H1 (cell line): ENCODE data around the gene DCLRE1B. TPM values are rescaled to one million over a fixed set of nuclear protein-coding genes. Genes with fewer than 3 reads are reported as not detected.

Experiments
- CTCF ChIA-PET: fragments of 300-600 bp; sonication (Branson Sonifier 250); formaldehyde crosslinking; loops from one replicate; lab custom pipeline; 2021; ENCODE audit not compliant: partially characterized antibody; lab: Charles Lee
- POLR2A ChIA-PET: fragments of 300-600 bp; sonication (Branson Sonifier 250); formaldehyde crosslinking; loops from one replicate; lab custom pipeline; 2021; ENCODE audit warnings: inconsistent platforms; ENCODE audit not compliant: partially characterized antibody; lab: Charles Lee
- DNase-seq, 2 experiments: peaks; one replicate each; pipeline versions ENCODE4 v3.0.0 to v3.0.0-alpha.2; 2010 to 2022; ENCODE audit warnings: low spot score in 2 of 2, low read depth in 1 of 2, mixed read lengths in 1 of 2
- FAIRE-seq: peaks from 2 replicates; lab custom pipeline; 2011; peaks lifted over from hg19 to GRCh38; lab: Jason Lieb, UNC
- H2AFZ ChIP-seq: 2 replicates; pipeline ENCODE4 v1.8.1; 2012; ENCODE audit warnings: low read length, inconsistent platforms
- H2AK5ac ChIP-seq: 2 replicates; pipeline ENCODE4 v1.6.1; 2013; ENCODE audit warnings: low read depth, low read length
- H2BK120ac ChIP-seq: replicated peaks from 2 replicates; pipeline ENCODE3; 2013; ENCODE audit warnings: low read depth, low read length, inconsistent platforms
- H2BK12ac ChIP-seq: 2 replicates; pipeline ENCODE4 v1.6.1; 2013; ENCODE audit warnings: low read depth, low read length
- H2BK15ac ChIP-seq: 2 replicates; pipeline ENCODE4 v1.6.1; 2013; ENCODE audit warnings: low read length
- H2BK20ac ChIP-seq: 2 replicates; pipeline ENCODE4 v1.6.1; 2013; ENCODE audit warnings: low read length
- H2BK5ac ChIP-seq: 2 replicates; pipeline ENCODE4 v1.6.1; 2013; ENCODE audit warnings: low read depth, low read length
- H3K14ac ChIP-seq: 2 replicates; pipeline ENCODE4 v1.6.1; 2013; ENCODE audit warnings: inconsistent platforms; ENCODE audit not compliant: insufficient read length
- H3K18ac ChIP-seq: 2 replicates; pipeline ENCODE4 v1.6.1; 2013; ENCODE audit warnings: low read length; ENCODE audit errors: extremely low read depth
- H3K23ac ChIP-seq: 2 replicates; pipeline ENCODE4 v1.6.1; 2013; ENCODE audit warnings: inconsistent platforms; ENCODE audit not compliant: insufficient read length
- H3K23me2 ChIP-seq: 2 replicates; pipeline ENCODE4 v1.6.1; 2013; ENCODE audit warnings: low read depth, low read length
- H3K27ac ChIP-seq: 2 replicates; pipeline ENCODE4 v1.6.1; 2011; ENCODE audit warnings: low read depth, low read length, inconsistent platforms
- H3K27me3 ChIP-seq, 4 experiments: replicated peaks in 1 of 4; 1 replicate in 1 of 4; 2 replicates in 3 of 4; pipeline versions ENCODE4 v1.6.1 to v1.8.1; 2011 to 2013; ENCODE audit warnings: low read length in 3 of 4, mild to moderate bottlenecking in 3 of 4, inconsistent platforms in 2 of 4, mixed read lengths in 2 of 4, moderate library complexity in 1 of 4; ENCODE audit not compliant: control insufficient read depth in 3 of 4, insufficient read depth in 3 of 4; ENCODE audit errors: extremely low read depth in 1 of 4
- H3K36me3 ChIP-seq, 4 experiments: 2 replicates each; pipeline versions ENCODE4 v1.6.1 to v1.8.1; 2011 to 2013; ENCODE audit warnings: mild to moderate bottlenecking in 4 of 4, low read length in 3 of 4, moderate library complexity in 2 of 4, control low read depth in 1 of 4, inconsistent platforms in 1 of 4; ENCODE audit not compliant: insufficient read depth in 4 of 4, control insufficient read depth in 2 of 4
- H3K4ac ChIP-seq: replicated peaks from 2 replicates; pipeline ENCODE3; 2013; ENCODE audit warnings: low read length, low read depth, mixed read lengths, inconsistent platforms; ENCODE audit not compliant: insufficient read length
- H3K4me1 ChIP-seq, 4 experiments: replicated peaks in 1 of 4; 1 replicate in 1 of 4; 2 replicates in 3 of 4; pipeline versions ENCODE4 v1.6.1 to v1.8.1; 2011 to 2013; ENCODE audit warnings: low read length in 3 of 4, inconsistent platforms in 2 of 4, mixed read lengths in 1 of 4; ENCODE audit not compliant: insufficient read depth in 4 of 4, control insufficient read depth in 3 of 4
- H3K4me2 ChIP-seq, 2 experiments: 2 replicates each; pipeline versions ENCODE4 v1.6.1 to v1.8.1; 2011 to 2013; ENCODE audit warnings: low read depth in 2 of 2, low read length in 2 of 2, control low read depth in 1 of 2, inconsistent platforms in 1 of 2, mild to moderate bottlenecking in 1 of 2; ENCODE audit not compliant: insufficient read depth in 1 of 2
- H3K4me3 ChIP-seq, 4 experiments: fragments of 200-600, 300-600 bp in 1 of 4; sonication (generic), shearing (Covaris generic), sonication (Bioruptor Twin) in 1 of 4; 2 replicates each; pipeline versions ENCODE4 v1.5.1 to v1.8.1; 2011 to 2016; ENCODE audit warnings: low read length in 4 of 4, low read depth in 3 of 4, control low read depth in 2 of 4, inconsistent platforms in 2 of 4, mild to moderate bottlenecking in 2 of 4, mixed read lengths in 1 of 4, moderate library complexity in 1 of 4; ENCODE audit not compliant: insufficient read depth in 2 of 4; ENCODE audit errors: extremely low read depth in 1 of 4
- H3K56ac ChIP-seq: replicated peaks from 2 replicates; pipeline ENCODE3; 2013; ENCODE audit warnings: low read depth, mild to moderate bottlenecking, mixed read lengths, low read length, inconsistent platforms; ENCODE audit not compliant: insufficient read length
- H3K79me1 ChIP-seq: 2 replicates; pipeline ENCODE4 v1.6.1; 2013; ENCODE audit warnings: low read depth, low read length, control low read depth
- H3K79me2 ChIP-seq, 2 experiments: 2 replicates each; pipeline versions ENCODE4 v1.6.1 to v1.8.1; 2012 to 2013; ENCODE audit warnings: low read length in 2 of 2, mild to moderate bottlenecking in 2 of 2, inconsistent platforms in 1 of 2; ENCODE audit not compliant: insufficient read depth in 2 of 2, control insufficient read depth in 1 of 2
- H3K9ac ChIP-seq, 4 experiments: replicated peaks in 1 of 4; 1 replicate in 1 of 4; 2 replicates in 3 of 4; pipeline versions ENCODE4 v1.6.1 to v1.8.1; 2011 to 2013; ENCODE audit warnings: low read depth in 3 of 4, low read length in 3 of 4, control low read depth in 2 of 4, mild to moderate bottlenecking in 2 of 4, moderate library complexity in 2 of 4, inconsistent platforms in 1 of 4; ENCODE audit errors: extremely low read depth in 1 of 4
- H3K9me3 ChIP-seq, 2 experiments: 2 replicates each; pipeline versions ENCODE4 v1.6.1 to v1.8.1; 2012 to 2013; ENCODE audit warnings: mild to moderate bottlenecking in 2 of 2, moderate library complexity in 2 of 2, control low read depth in 1 of 2, inconsistent platforms in 1 of 2, low read depth in 1 of 2, low read length in 1 of 2, mixed read lengths in 1 of 2; ENCODE audit not compliant: insufficient read depth in 2 of 2
- H4K20me1 ChIP-seq, 2 experiments: replicated peaks in 1 of 2; 2 replicates each; pipeline versions ENCODE3 to v1.8.1; 2011 to 2013; ENCODE audit warnings: inconsistent platforms in 2 of 2, low read length in 2 of 2, mild to moderate bottlenecking in 1 of 2; ENCODE audit not compliant: insufficient read depth in 2 of 2, control insufficient read depth in 1 of 2
- H4K5ac ChIP-seq: 2 replicates; pipeline ENCODE4 v1.6.1; 2013; ENCODE audit warnings: low read length, low read depth, mixed read lengths, inconsistent platforms; ENCODE audit not compliant: insufficient read length
- H4K8ac ChIP-seq: 2 replicates; pipeline ENCODE4 v1.8.0; 2013; ENCODE audit warnings: mild to moderate bottlenecking, moderate library complexity, low read length, inconsistent platforms; ENCODE audit not compliant: insufficient read depth; ENCODE audit errors: extremely low read depth
- H4K91ac ChIP-seq: replicated peaks from 2 replicates; pipeline ENCODE3; 2013; ENCODE audit warnings: low read length, mixed read lengths, inconsistent platforms; ENCODE audit not compliant: insufficient read length
- ASH2L ChIP-seq: fragments of 200-600, 300-600 bp; sonication (generic); IDR thresholded peaks from one replicate; pipeline ENCODE4 v1.7.1; 2017; ENCODE audit warnings: low read length
- ATF3 ChIP-seq: IDR thresholded peaks from 2 replicates; pipeline ENCODE4 v1.6.1; 2011; ENCODE audit warnings: low read depth, mild to moderate bottlenecking, low read length; ENCODE audit not compliant: insufficient read depth
- BRCA1 ChIP-seq: IDR thresholded peaks from 2 replicates; pipeline ENCODE4 v1.6.1; 2012; ENCODE audit warnings: low read depth, low read length, improper control_type of control experiment
- CEBPB ChIP-seq: IDR thresholded peaks from 2 replicates; pipeline ENCODE4 v1.6.1; 2012; ENCODE audit warnings: low read depth, low read length
- CTCF ChIP-seq, 3 experiments: IDR thresholded peaks; 1 replicate in 2 of 3; 2 replicates in 1 of 3; pipeline versions ENCODE4 v1.5.1 to v1.6.1; 2011; ENCODE audit warnings: low read length in 3 of 3, mild to moderate bottlenecking in 3 of 3, inconsistent platforms in 2 of 3, low read depth in 1 of 3, moderate library complexity in 1 of 3; ENCODE audit not compliant: insufficient read depth in 1 of 3; ENCODE audit errors: control extremely low read depth in 1 of 3
- KDM1A ChIP-seq: fragments of 200-600, 300-600 bp; sonication (generic); IDR thresholded peaks from 2 replicates; pipeline ENCODE4 v1.7.1; 2016; ENCODE audit warnings: mild to moderate bottlenecking, low read length, borderline replicate concordance
- KDM5A ChIP-seq: fragments of 200-600 bp; IDR thresholded peaks from 2 replicates; pipeline ENCODE4 v1.7.1; 2012; ENCODE audit warnings: mild to moderate bottlenecking, low read length, inconsistent platforms, mixed read lengths
- POLR2A ChIP-seq, 2 experiments: IDR thresholded peaks; 1 replicate in 1 of 2; 2 replicates in 1 of 2; pipeline ENCODE4 v1.6.1; 2011; ENCODE audit warnings: low read depth in 2 of 2, low read length in 2 of 2, mild to moderate bottlenecking in 2 of 2; ENCODE audit errors: control extremely low read depth in 1 of 2
- RXRA ChIP-seq: IDR thresholded peaks from 2 replicates; pipeline ENCODE4 v1.6.1; 2011; ENCODE audit warnings: low read depth, mild to moderate bottlenecking, low read length, moderate library complexity; ENCODE audit not compliant: insufficient read depth
- SAP30 ChIP-seq: fragments of 300-600 bp; sonication (generic); IDR thresholded peaks from 2 replicates; pipeline ENCODE4 v1.7.1; 2012; ENCODE audit warnings: low read length, moderate library complexity, mild to moderate bottlenecking, inconsistent platforms; ENCODE audit not compliant: insufficient read depth, insufficient replicate concordance
- SUZ12 ChIP-seq: fragments of 200-600 bp; sonication (generic); IDR thresholded peaks from 2 replicates; pipeline ENCODE4 v1.6.1; 2012; ENCODE audit warnings: mild to moderate bottlenecking, inconsistent platforms, low read length, moderate library complexity, mixed read lengths
- WGBS, 2 experiments: shearing (Covaris generic) in 1 of 2; methylation state at CpG; one replicate each; pipeline versions ENCODE4 v1.1.6 to v1.1.7; 2013 to 2015; ENCODE audit warnings: low lambda C conversion rate in 2 of 2, mixed read lengths in 2 of 2, inconsistent platforms in 1 of 2, low coverage in 1 of 2, missing lambda C conversion rate in 1 of 2; ENCODE audit not compliant: insufficient replicate concordance in 2 of 2, insufficient coverage in 1 of 2, insufficient read length in 1 of 2; ENCODE audit errors: extremely low coverage in 1 of 2, missing lambda C conversion rate in 1 of 2; 5-methylcytosine and 5-hydroxymethylcytosine counted together
- polyA plus RNA-seq, 7 experiments: library from polyadenylated mRNA; depleted of rRNA in 3 of 7; stranded (reverse) in 5 of 7; unstranded in 2 of 7; fragments of >200 nt in 5 of 7; fragments of 200-250 nt in 2 of 7; gene quantifications; 1 replicate in 5 of 7; 2 replicates in 1 of 7; 4 replicates in 1 of 7; pipeline versions ENCODE4 v1.2.1 to v1.2.3, GENCODE V29; 2011 to 2013; ENCODE audit warnings: missing spikeins in 2 of 7, mixed read lengths in 2 of 7
- total RNA-seq: library from RNA; stranded (reverse); fragmentation: NEBNext Ultra II Directional; extraction: Animal tissue kit (Norgen Biotek cat#: 25700); gene quantifications from 2 replicates; pipeline ENCODE4 v1.2.1, GENCODE V29; 2021

Gene DCLRE1B
- total and polyA plus RNA-seq, 2 of the 8 experiments (the other 6 are each of a cell fraction or from before 2014, with no cell fraction given): 5.5 to 11.0 TPM

- H2BK20ac ChIP-seq: no peak overlapping the region
- H3K79me1 ChIP-seq: no peaks in the 10 kb centered on the region
- H4K20me1 ChIP-seq: no peaks in the 10 kb centered on the region
- H3K79me2 ChIP-seq: no peaks in the 10 kb centered on the region
- no peak overlapping the region for H4K91ac ChIP-seq
- no peak overlapping the region for H3K18ac ChIP-seq
- no peak overlapping the region for H3K9ac ChIP-seq
- H2AK5ac ChIP-seq: no peak overlapping the region
- no peak overlapping the region for H2BK5ac ChIP-seq
- H2BK15ac ChIP-seq: no peak overlapping the region
- H3K4me1 ChIP-seq: no peaks in the 10 kb centered on the region
- H3K4ac ChIP-seq: no peak overlapping the region
- ChIA-PET POLR2A (no interaction called here), CTCF (interaction anchor here (0.6 kb wide), 1 partner anchor 99 kb away, joined by 4 read pairs; no protein-coding TSS in a partner anchor)
- no peak overlapping the region for H4K5ac ChIP-seq
- H2BK12ac ChIP-seq: no peak overlapping the region
- no peak overlapping the region for H3K27ac ChIP-seq
- H3K4me2 ChIP-seq: no peak overlapping the region
- no peak for DNase-seq
- H2BK120ac ChIP-seq: no peak overlapping the region
- H3K23me2 ChIP-seq: no peaks in the 10 kb centered on the region
- H3K23ac ChIP-seq: no peak overlapping the region
- no peak overlapping the region for H3K14ac ChIP-seq
- H4K8ac ChIP-seq: no peak overlapping the region
- TF ChIP-seq KDM1A (no peak), ATF3 (no peak), SUZ12 (no peak), KDM5A (no peak), ASH2L (no peak), RXRA (no peak), CTCF (IDR thresholded peaks at IDR 0.05; ENCODE audit: control extremely low read depth in 1 of 3, insufficient read depth in 1 of 3, low read depth in 1 of 3, low read length in 3 of 3) (no peak), CEBPB (no peak), POLR2A (IDR thresholded peaks at IDR 0.05; ENCODE audit: control extremely low read depth in 1 of 2, low read depth in 2 of 2, low read length in 2 of 2) (no peak), BRCA1 (no peak), SAP30 (no peak)
- FAIRE-seq: no peak
- no peak overlapping the region for H3K56ac ChIP-seq
- H3K36me3 ChIP-seq: no peaks in the 10 kb centered on the region
- no peaks in the 10 kb centered on the region for H3K27me3 ChIP-seq
- no peak overlapping the region for H3K4me3 ChIP-seq
- H2AFZ ChIP-seq: no peak overlapping the region
- 89% methylated on average over 3 of the region's 3 CpGs; no CpG with 5 or more reads in 1 of the 2 experiments for WGBS, 2 experiments
- no peaks in the 10 kb centered on the region for H3K9me3 ChIP-seq
These were observed 47.4 kb upstream of the DCLRE1B start for GRCh38 chr1:113857776-113858175.
